ENCODE data around the gene EN1.

EN1 gene

GRCh38 chr2:118806797-118807667 lies 40.4 kb downstream of the EN1 start:
- Histone ChIP-seq H3K27me3 (ENCODE audit: insufficient read depth, low read length) (no peaks in the 10 kb centered on the region), H3K4me1 (ENCODE audit: control insufficient read depth, insufficient read depth, low read length, unreplicated experiment) (peaks cover 4% of the 10 kb centered on the region), H2AFZ (ENCODE audit: low read length, unreplicated experiment) (no peak overlapping the region), H3K4me3 (ENCODE audit: low read depth, low read length) (no peak overlapping the region), H3K79me2 (ENCODE audit: control insufficient read depth, insufficient read depth, low read length, unreplicated experiment) (no peaks in the 10 kb centered on the region), H3K27ac (ENCODE audit: low read depth, low read length) (no peak overlapping the region), H3K36me3 (ENCODE audit: insufficient read depth, low read length) (no peaks in the 10 kb centered on the region)

DNA sequence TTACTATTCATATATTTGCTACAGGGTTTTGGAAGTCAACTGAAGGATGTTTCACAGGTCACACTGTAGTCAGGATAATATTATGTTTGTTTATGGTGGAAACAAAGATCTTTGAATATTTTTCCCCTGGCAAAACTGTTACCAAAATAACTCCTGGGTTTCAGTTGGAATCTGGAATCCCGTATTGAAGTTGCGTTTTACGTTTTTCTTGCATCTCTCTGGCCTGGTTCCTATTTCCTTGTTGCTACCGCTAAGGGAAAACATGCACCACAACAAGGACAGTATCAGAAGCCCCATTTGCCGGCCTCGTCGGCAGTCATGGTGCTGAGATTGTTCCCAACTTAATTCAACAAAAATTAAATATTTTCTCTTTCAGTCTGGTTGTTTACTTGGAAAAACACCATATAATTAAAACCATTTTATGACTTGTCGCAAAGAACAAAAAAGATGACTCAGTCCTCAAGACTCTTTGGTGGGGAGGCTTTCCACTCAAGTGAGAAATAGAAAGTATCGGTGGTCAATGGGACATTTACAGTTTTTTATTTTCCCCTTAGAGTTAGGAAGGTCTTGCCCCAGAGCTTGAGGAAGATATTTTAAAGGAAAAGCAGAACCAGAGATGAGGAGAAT lies 42.3 kb downstream of the EN1 start:
- Histone ChIP-seq H3K4me3 (ENCODE audit: low read depth, low read length) (no peak overlapping the region), H2AFZ (ENCODE audit: low read length, unreplicated experiment) (no peak overlapping the region), H3K27ac (ENCODE audit: low read depth, low read length) (no peak overlapping the region), H3K4me1 (ENCODE audit: control insufficient read depth, insufficient read depth, low read length, unreplicated experiment) (peaks cover 20% of the 10 kb centered on the region), H3K79me2 (ENCODE audit: control insufficient read depth, insufficient read depth, low read length, unreplicated experiment) (no peaks in the 10 kb centered on the region), H3K36me3 (ENCODE audit: insufficient read depth, low read length) (no peaks in the 10 kb centered on the region), H3K27me3 (ENCODE audit: insufficient read depth, low read length) (no peaks in the 10 kb centered on the region)

GRCh38 chr2:118803012-118803411 lies 44.4 kb downstream of the EN1 start:
- no peak overlapping the region for H3K27ac ChIP-seq (ENCODE audit: low read depth, low read length)
- H3K4me1 ChIP-seq (ENCODE audit: control insufficient read depth, insufficient read depth, low read length, unreplicated experiment) = peaks cover 21% of the 10 kb centered on the region
- H3K36me3 ChIP-seq (ENCODE audit: insufficient read depth, low read length) = no peaks in the 10 kb centered on the region
- H3K79me2 ChIP-seq (ENCODE audit: control insufficient read depth, insufficient read depth, low read length, unreplicated experiment) = no peaks in the 10 kb centered on the region
- no peak overlapping the region for H3K4me3 ChIP-seq (ENCODE audit: low read depth, low read length)
- H3K27me3 ChIP-seq (ENCODE audit: insufficient read depth, low read length) = no peaks in the 10 kb centered on the region
- no peak overlapping the region for H2AFZ ChIP-seq (ENCODE audit: low read length, unreplicated experiment)

DNA sequence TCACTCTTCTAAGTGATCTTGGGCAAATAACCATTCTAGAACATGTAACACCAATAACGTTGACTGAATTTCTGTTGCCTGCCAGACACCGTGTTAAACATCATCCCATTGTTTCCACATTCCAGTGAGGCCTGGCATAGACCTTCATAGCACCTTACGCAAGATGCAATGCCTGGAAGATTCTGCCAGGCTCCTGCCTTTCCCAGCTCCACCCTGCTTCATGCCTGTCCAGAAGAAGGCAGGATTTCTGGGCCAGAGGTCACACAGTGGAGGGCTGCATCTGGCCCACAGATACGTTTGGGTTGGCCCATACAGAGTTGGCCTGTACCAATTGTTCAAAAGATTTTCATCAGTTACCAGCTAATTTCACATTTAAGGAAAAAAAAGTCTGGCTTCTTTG lies 46.3 kb downstream of the EN1 start:
- Histone ChIP-seq H3K4me1 (ENCODE audit: control insufficient read depth, insufficient read depth, low read length, unreplicated experiment) (peaks cover 21% of the 10 kb centered on the region), H3K27ac (ENCODE audit: low read depth, low read length) (peak overlapping the region; percentile 50), H3K27me3 (ENCODE audit: insufficient read depth, low read length) (peaks cover 3% of the 10 kb centered on the region; the same call in 1 of the 2 replicates), H3K79me2 (ENCODE audit: control insufficient read depth, insufficient read depth, low read length, unreplicated experiment) (no peaks in the 10 kb centered on the region), H2AFZ (ENCODE audit: low read length, unreplicated experiment) (no peak overlapping the region), H3K4me3 (ENCODE audit: low read depth, low read length) (no peak overlapping the region), H3K36me3 (ENCODE audit: insufficient read depth, low read length) (no peaks in the 10 kb centered on the region)

- Histone ChIP-seq H3K36me3 (ENCODE audit: insufficient read depth, low read length) (no peaks in the 10 kb centered on the region), H3K79me2 (ENCODE audit: control insufficient read depth, insufficient read depth, low read length, unreplicated experiment) (no peaks in the 10 kb centered on the region), H3K27ac (ENCODE audit: low read depth, low read length) (peak overlapping the region; percentile 50), H3K4me1 (ENCODE audit: control insufficient read depth, insufficient read depth, low read length, unreplicated experiment) (peaks cover 21% of the 10 kb centered on the region), H2AFZ (ENCODE audit: low read length, unreplicated experiment) (no peak overlapping the region), H3K4me3 (ENCODE audit: low read depth, low read length) (no peak overlapping the region), H3K27me3 (ENCODE audit: insufficient read depth, low read length) (peaks cover 3% of the 10 kb centered on the region; the same call in 1 of the 2 replicates)
Observed at GRCh38 chr2:118800736-118801135, 46.7 kb downstream of the EN1 start.

GRCh38 chr2:118794546-118794945 lies 52.9 kb downstream of the EN1 start:
- Histone ChIP-seq H3K79me2 (ENCODE audit: control insufficient read depth, insufficient read depth, low read length, unreplicated experiment) (no peaks in the 10 kb centered on the region), H2AFZ (ENCODE audit: low read length, unreplicated experiment) (no peak overlapping the region), H3K4me3 (ENCODE audit: low read depth, low read length) (no peak overlapping the region), H3K36me3 (ENCODE audit: insufficient read depth, low read length) (no peaks in the 10 kb centered on the region), H3K27ac (ENCODE audit: low read depth, low read length) (no peak overlapping the region), H3K4me1 (ENCODE audit: control insufficient read depth, insufficient read depth, low read length, unreplicated experiment) (no peaks in the 10 kb centered on the region), H3K27me3 (ENCODE audit: insufficient read depth, low read length) (peaks cover 10% of the 10 kb centered on the region)

All from ACC112 (cell line).